Measurements from ENCODE around the gene EXOC6.

EXOC6 gene

DNA sequence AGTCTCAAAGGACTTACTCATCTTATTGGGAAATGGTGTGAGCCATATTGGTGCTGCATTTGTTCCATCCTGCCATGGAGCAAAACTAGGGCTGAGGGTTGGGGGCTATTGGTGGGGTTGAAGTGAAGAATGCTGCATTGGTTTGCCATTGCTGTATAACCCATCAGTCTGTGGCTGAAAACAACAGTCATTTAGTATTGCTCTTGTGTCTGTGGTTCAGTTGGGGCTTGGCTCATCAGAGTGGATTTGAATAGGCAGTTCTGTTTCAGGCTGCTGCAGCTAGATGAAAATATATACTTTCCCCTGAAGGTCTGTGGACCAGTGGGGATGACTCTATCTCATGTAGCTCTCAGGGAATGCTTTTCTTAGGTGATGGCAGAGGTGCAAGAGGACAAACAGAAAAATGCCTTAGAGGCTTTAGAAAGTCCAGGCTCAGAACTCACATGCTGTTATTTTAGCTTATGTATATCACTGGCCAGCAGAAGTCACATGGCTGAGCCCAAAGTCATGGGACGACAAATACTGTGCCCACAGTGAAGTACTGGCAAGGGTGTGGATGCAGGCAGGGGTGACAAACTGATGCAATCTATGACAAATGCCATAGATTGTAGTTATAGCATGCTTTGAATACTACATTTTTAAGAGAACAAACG, 15.2 kb upstream of the EXOC6 start:
- no peak for DNase-seq

DNA sequence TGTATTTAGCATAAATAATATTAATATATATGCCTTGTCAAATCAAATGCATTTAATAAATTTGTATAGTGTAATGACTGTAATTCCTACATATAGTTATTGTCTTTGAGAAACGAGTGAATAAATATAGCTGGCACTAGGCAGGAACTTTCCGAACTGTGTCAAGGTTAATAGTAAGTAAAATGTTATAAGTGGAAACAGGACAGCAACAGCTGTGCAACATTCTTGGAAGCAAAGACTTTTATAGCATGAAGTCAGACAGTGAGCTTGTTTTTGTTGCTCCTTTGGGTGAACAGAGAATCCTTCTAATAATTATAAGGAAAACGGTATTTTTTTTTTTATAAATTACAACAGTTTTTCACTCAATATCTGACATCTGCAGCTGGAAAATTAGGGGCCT, 14.0 kb upstream of the EXOC6 start:
- DNase-seq = no peak

DNA sequence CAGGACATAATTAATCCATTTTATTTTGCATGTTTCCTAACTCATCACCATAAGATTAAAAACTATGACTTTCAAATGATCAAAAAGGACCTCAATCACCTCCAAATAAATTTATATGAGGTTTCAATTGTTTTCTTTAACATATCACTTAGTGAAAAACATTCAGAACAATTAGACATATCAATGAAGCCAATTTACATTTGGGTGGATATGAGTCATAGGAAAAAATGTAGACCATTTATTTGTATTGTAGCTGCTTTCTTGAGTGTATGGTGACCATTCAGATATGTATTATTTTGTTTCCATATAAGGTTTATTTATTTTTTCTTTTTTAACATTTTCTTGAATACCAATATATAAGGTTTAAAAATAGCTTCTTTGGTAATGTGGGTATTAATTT, 13.3 kb upstream of the EXOC6 start:
- no peak for DNase-seq

DNA sequence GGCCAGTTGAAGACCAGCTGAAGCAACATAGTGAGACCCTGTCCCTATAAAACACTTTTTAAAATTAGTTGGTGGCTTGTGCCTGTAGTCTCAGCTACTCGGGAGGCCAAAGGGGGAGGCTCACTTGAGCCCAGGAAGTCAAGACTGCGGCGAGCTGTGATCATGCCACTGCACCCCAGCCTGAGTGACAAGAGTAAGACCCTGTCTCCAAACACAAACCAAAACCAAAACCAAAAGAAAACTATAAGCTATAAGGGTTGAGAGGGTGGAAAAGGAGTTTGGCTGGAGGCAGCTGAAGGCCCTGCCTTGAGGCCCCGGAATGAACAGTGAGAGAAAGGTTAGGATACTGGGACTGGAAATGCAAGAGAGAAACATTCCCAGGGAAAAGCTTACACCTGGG, 10.9 kb upstream of the EXOC6 start:
- no peak for DNase-seq

DNA sequence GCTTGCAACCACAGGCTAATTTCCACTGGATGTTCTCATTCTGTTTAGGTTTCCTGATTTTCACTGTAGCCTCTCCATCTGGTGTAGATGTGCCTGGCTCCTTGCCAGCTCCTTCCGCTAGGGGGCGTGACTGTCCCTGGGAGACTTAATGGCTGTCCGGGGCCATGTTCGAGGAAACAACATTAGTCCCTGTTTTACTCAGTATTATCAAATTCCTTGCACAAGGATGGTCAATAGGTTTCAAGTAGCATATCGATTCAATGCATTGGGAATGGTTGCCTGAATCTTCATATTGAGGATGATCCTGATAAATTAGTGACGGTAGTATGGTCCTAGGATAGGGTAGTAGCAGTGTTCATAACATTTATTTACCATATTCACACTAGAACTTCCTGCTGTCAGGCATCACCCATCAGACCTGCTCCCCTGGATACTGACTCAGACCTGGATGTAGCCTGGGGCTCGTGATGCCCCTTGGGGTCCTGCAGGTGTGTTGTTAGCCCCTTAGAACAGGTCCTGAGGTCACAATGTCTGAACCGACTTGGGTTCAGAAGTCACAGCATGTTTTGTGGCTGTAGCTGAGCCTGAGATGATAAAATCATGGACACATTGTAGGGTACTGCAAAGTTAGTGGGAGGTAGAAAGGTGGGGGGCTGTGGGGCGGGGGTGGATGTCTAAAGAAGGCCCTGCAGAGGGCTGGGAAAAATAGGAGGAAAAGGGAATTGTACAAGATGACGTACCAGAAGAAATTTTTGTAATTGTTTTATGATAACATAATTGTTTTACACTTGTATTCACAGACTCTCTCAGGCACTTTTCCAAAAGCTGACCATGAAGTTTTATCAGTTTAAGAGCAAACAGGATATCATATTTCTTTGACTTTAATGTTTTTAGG, 8.9 kb upstream of the EXOC6 start:
- DNase-seq = no peak

DNA sequence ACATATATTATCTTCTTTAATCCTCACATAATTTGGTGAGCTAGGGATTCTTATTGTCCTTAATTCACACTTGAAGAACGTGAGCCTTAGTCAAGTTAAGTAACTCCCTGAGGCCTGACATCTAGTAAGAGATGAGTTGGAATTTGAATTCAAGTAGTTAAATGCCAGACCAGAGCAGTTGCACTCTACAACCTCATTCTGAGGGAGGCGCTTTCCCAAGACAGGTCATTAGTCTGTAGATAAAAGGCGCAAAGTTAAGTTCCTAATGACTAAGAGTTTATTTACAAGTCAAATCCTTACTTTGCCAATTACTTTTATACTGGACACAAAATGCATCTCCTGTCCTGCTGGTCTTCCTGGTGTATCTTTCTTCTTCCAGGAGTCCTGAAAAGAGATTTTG, 3.6 kb upstream of the EXOC6 start:
- DNase-seq = no peak

DNA sequence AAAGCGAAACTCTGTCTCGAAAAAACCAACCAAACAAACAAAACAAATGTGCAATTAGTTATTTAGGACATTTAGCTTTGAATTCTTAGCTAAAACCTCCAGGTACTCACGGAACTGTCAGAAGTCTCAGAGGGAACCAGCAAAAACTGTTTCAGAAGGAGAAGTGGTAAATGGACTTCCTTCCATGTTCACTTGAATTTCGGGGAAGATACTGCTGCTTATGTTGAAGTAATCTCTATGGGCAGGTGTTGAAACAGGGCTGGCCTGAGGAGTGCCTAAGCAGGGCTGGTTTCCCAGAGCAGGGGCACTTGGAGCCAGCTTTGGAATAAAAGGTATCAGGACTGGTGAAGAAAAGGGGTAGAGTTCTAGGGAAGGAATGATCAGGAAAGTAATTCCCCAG, 2.4 kb upstream of the EXOC6 start:
- DNase-seq = no peak

DNA sequence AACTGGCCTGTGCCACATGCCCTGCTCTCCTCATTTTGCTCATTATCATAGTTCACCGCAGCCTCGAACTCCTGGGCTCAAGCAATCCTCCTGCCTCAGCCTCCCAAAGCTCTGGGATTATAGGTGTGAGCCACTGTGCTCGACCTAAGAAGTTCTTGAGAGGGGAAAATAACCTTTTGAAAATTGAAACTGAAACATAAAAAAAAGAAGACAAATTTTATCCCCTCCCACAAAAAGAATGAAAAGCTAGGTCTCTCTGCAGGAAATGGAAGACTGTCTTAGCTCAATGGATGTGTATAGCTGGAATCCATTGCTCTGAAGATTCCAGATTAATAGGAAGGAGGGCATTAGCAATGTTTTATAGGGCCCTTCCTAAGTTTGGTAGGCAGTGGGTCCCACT, 2.0 kb upstream of the EXOC6 start:
- DNase-seq = no peak

DNA sequence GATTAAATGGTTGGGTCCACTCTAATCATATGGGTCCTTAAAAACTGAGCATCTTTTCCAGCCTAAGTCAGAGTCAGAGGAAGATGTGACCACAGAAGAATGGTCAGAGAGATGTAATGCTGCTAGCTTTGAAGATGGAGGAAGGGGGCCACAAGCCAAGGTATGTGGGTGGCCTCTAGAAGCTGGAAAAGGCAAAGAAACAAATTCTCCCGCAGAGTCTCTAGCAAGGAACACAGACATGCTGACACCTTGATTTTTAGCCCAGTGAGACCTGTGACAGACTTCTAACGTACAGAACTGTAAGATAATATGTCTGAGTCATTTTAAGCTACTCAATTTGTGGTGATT, 1.5 kb upstream of the EXOC6 start:
- no peak for DNase-seq

DNA sequence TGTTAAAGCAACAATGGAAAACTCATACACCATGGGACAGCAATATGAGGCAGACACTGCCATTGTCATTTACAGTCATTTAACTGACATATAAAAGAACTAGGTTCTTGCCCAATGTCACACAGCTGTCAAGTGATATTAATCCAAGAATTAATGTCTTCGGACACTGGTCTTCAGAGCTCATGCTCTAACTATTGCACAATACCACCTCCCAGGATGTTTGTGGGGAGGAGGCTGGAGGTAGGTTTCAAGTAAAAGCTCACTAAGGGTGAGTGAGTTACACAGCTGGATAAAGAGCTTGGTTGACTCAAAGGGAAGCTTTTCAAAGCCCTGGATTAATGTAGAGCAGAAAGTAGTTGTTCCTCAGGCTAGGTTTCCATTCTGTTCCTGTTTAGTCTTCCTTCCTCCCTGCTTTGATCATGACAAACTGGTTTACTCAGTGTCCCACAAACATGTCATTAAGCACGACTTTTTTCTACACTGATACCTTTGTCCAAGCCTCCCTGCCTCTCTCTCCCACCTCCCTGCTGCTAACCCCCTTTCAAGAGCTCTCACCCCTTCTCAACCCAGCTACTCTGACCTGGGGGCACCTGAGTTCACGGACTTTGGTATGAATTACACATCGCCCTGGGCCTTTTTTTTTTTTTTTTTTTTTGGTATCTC, 987 bp upstream of the EXOC6 start:
- no peak for DNase-seq

DNA sequence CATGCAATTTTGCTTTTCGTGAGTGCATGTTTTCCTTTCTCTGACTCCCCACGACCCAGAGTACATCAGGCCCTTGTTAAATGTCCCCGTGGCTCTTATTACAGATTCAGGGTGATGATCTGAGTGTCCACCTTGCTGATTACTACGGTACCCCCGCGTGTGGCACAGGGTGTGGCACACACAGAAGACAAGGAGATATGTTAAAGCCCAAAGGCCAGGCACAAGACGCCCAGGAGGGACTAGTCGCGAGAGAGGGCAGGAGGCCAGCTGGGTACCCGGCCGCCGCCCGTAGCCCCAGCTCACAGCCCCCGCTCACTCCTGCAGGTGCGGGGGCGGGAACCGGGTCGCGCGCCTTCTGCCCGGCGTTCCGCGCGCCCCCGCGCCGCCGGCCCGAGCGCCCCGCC, 281 bp upstream of the EXOC6 start:
- DNase-seq = no peak

DNA sequence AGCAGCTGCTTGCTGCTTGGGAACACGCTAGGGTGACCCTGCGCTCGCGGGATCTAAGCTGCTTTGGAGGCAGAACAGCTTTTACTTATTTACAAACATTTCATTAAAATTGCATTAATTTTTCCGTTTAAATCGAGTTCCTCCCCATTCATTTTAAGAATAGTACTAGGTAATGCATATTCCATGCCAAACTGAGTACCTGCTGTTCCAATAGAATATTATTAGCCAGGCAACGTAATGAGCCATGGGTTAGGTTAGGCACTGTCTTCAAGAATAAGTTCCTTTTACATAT, 860 bp downstream of the EXOC6 start:
- DNase-seq = peak; percentile 33

DNA sequence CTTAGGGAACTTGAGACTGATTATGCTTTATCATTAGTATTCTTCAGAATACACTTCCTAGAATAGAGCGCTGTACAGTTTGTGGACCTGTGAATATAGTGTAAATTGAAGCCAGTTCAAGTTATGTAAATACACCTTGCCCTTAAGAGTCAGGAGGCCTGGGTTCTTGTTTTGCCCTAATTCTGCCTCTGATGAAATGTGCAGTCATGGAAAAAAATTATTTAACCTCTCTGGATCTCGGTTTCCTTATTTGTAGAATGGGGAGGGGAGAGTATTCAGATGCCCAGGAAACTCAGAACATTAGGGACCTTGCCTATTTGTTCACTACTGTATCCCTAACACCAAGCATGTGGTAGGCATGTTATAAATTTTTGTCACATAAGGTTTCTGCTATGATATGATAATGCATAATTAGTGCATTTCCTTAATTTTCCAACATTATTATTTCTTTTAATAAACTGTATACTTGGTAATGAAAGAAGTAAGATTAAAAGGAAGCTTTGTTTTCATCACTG, 1.3 kb downstream of the EXOC6 start:
- no peak for DNase-seq

DNA sequence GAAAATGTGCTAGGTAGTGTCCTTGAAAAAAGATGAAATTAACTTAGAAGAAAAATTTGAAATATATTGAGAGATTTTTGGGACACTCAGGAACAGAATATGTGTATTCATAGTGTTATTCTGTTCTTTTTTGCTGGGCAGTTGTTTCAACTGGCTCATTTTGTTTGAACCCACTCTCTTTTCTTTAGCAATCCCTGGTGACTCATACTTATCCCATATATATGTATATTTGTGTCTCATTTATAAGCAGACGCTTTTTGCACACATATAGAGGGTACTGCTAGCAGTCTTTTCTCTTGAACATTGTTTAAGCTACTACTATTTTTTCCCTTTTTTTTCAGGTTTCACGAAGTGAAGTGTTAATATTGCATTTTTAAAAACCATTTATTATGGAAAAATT, 1.9 kb downstream of the EXOC6 start:
- no peak for DNase-seq

DNA sequence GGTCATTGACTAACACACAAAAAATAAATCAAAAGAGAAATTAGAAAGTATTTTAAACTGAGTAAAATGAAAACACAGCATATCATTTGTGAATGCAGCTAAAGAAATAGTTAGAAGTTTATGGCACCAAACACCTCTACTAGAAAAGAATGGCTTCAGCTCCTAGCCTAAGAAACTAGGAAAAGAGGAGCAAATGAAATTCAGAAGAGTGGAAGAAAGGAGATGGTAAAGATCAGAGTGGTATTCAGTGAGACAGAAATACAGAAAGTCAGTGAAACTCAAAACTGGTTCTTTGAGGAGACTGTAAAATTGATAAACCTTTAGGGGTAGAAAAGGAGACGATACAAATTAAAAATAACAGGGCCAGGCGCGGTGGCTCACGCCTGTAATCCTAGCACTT, 2.7 kb downstream of the EXOC6 start:
- DNase-seq = no peak

DNA sequence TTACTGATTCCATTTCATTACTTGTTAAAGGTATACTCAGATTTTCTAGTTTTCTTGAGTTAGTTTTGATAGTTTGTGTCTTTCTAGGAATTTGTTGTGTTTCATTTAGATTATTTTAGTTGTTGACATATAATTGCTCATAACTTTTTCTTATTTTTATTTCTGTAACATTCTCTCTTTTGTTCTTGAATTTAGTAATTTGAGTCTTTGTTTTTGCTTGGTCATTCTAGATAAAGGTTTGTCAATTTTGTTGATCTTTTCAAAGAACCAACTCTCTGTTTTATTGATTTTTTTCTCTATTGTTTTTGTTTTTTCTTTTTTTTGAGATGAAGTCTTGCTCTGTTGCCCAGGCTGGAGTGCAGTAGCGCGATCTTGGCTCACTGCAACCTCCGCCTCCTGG, 7.2 kb downstream of the EXOC6 start:
- no peak for DNase-seq

DNA sequence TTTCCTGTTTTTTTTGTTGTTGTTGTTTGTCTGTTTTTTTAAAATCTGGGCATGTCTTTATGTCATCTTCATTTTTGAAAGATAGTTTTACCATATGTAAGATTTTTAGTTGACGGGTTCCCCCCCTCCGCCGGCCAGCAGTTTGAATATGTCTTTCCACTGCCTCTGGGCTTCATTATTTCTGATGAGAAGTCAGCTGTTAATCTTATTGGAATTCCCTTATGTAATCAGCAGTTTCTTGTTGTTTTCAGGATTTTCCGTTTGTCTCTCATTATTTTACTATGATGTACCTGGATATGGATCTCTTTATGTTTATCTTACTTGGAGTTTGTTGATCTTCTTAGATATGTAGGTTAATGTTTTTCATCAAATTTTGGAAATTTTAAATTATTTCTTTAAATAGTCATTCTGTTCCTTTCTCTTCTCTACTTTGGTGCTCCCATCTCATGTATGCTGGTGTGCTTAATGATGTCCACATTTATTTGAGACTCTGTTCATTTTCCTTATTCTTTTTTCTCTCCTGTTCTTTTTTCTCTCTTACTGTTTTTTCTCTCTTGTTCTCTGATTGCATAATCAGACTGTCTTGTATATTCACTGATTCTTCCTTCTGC, 9.7 kb downstream of the EXOC6 start:
- no peak for DNase-seq

DNA sequence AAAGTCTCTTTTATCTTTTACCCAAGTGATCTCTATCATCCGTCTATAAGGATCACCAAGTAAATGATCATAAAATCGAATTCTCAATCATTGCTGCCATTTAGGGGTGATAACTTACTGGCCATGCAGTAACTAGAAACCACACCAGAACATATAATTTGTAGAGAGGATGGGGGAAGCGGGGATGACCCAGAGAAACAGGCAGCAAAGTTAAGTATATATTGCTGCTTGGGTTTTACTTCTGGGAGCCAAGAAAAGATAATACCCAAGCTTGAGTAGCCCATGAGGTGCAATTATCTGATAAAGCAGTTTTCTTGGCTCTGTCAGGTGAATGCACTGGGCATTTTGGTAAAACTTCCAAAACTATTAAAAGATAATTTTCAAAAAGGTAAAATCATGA, 18.9 kb downstream of the EXOC6 start:
- DNase-seq = no peak

DNA sequence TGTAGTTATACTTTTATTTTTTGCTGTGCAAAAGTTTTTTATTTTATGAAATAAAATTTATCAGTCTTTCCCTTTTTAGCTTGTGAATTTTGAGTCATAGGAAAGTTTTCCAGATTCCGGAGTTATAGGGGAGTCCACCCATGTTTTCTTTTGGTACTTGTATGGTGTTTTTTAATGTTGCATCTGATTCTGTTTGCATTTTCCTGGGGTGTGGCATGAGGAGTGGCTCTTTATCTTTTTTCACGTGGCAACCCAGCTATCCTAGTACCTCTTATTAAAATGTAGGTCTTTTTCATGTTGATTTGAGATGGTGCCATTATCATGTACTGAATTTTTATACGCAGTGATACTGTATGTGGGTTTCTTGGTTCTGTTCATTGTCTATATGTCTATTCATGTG, 19.7 kb downstream of the EXOC6 start:
- no peak for DNase-seq

DNA sequence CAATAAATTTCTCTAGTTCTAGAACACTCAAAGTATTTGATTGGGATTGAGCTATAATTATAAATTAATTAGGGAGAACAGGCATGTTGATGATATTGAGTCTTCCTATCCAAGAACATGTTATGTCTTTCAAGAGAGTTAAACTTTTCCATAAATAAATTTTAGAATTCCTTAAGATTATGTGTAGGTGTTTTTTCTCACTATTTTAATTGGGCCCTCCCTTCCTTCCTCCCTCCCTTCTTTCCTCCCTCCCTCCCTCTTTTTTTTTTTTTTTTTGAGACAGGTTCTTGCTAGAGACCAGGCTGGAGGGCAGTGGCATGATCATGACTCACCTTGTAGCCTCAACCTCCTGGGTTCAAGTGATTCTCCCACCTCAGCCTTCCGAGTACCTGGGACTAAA, 20.2 kb downstream of the EXOC6 start:
- no peak for DNase-seq

DNA sequence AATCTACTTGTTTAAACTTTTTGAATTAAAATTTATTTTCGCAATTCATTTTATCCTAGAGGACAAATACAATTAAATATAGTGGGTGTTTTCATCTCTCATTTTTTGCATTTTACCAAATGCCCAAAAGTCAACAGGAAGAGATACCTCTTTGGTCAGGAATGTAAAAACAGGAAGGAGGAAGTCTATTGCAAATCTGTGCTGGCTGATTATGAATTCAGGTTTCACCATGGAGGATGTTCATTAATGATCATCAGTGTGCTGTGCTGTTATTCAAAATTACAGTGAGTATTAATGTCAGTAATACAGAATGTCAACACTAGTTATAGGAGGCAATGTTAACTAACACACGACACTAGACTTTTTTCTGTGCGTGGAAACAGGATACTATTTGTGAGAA, 24.7 kb downstream of the EXOC6 start:
- no peak for DNase-seq

DNA sequence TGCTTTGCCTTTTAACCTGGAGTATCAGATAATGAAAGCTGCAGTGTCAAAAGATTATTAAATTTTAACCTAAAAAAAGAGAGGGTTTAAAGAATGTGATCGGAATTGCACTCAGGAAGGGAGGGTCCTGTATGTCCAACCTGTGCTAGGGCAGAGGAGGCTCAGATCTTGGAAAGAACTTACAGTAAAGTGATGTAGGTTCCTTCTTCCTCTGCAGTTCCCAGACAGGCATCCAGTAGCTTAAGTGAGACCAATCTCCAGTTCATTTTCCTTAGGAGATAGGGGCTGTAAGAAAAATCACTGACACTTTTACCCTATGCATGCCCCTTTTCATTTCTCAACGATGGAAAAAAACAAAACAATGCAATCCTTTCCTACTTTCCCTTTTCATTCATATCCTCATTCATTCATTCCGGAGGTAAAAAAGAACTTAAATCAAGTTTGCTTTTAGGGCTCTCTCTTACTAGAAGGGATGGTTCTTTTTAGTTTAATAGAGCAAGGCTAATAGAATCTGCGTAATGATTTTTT, 28.3 kb downstream of the EXOC6 start:
- DNase-seq = no peak

DNA sequence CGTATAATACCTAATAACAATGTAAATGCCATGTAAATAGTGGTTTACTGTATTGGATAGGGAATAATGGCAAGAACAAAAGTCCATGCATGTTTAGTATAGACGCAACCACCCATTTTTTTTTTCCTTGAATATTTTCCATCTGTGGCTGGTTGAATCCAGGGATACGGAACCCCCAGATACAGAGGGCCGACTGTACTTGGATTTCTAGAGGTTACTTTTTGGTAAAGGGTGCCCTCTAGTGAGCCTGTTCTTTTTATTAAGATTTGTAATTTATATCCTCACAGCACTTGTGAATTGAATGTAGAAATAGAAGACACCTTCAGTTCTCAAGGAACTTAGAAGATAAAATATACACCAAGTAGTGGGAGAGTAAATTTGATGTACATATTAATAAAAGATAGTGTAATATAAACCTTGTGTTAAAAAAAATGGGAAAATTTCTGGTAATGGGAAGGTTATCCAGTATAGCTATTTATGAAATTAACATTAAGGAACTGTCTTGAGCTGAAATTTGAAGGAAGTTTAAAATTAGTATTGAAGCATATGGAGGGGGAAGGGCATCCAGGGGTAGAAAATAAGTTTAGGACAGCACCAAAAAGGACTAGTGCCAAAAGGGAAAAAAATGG, 32.0 kb downstream of the EXOC6 start:
- DNase-seq = peak; percentile 43

Data from NCI-H1105 treated with DMSO at 0.1 percent for 48 hours (cell line).